ENCODE data around the gene IDH1. TPM values are rescaled to one million over a fixed set of nuclear protein-coding genes. Genes with fewer than 3 reads are reported as not detected.
A peak's percentile ranks its signal among the peaks of the same experiment; 100 is the strongest.

Gene IDH1
- total RNA-seq, 2 donors from 2014 or later: 103 to 314 TPM

GRCh38 chr2:208254118-208254870 lies 577 bp downstream of the IDH1 start:
- Histone ChIP-seq H3K9me3 (no peaks in the 10 kb centered on the region), H3K27me3 (replicated peaks; ENCODE audit: insufficient read depth) (no peaks in the 10 kb centered on the region), H3K36me3 (no peaks in the 10 kb centered on the region), H3K4me1 (replicated peaks) (peaks cover 7% of the 10 kb centered on the region), H3K4me3 (peak overlapping the region; percentile 68 to 77), H3K27ac (peak overlapping the region; percentile 58 to 82)
- intact Hi-C loops (cut with DNase I): loop anchor here (1.0 to 10.0 kb wide), 3 partner anchors 61 to 152 kb away; no protein-coding TSS in a partner anchor
- TF ChIP-seq, protein P1, sequence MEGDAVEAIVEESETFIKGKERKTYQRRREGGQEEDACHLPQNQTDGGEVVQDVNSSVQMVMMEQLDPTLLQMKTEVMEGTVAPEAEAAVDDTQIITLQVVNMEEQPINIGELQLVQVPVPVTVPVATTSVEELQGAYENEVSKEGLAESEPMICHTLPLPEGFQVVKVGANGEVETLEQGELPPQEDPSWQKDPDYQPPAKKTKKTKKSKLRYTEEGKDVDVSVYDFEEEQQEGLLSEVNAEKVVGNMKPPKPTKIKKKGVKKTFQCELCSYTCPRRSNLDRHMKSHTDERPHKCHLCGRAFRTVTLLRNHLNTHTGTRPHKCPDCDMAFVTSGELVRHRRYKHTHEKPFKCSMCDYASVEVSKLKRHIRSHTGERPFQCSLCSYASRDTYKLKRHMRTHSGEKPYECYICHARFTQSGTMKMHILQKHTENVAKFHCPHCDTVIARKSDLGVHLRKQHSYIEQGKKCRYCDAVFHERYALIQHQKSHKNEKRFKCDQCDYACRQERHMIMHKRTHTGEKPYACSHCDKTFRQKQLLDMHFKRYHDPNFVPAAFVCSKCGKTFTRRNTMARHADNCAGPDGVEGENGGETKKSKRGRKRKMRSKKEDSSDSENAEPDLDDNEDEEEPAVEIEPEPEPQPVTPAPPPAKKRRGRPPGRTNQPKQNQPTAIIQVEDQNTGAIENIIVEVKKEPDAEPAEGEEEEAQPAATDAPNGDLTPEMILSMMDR (IDR thresholded peaks at IDR 0.05): peak; percentile 62 to 86 (median 72)
- TF ChIP-seq POLR2A (IDR thresholded peaks at IDR 0.05) (no peak), POLR2AphosphoS5 (IDR thresholded peaks at IDR 0.05) (peak; percentile 6)
- under 1% methylated on average over 36 of the region's 36 CpGs for WGBS
- peak; percentile 80 for DNase-seq (ENCODE audit: low spot score)

- DNase-seq (ENCODE audit: low spot score): no peak
- whole genome bisulfite sequencing: 3% methylated on average over 7 of the region's 7 CpGs
Observed at GRCh38 chr2:208253600-208254117, 1.2 kb downstream of the IDH1 start.

DNA sequence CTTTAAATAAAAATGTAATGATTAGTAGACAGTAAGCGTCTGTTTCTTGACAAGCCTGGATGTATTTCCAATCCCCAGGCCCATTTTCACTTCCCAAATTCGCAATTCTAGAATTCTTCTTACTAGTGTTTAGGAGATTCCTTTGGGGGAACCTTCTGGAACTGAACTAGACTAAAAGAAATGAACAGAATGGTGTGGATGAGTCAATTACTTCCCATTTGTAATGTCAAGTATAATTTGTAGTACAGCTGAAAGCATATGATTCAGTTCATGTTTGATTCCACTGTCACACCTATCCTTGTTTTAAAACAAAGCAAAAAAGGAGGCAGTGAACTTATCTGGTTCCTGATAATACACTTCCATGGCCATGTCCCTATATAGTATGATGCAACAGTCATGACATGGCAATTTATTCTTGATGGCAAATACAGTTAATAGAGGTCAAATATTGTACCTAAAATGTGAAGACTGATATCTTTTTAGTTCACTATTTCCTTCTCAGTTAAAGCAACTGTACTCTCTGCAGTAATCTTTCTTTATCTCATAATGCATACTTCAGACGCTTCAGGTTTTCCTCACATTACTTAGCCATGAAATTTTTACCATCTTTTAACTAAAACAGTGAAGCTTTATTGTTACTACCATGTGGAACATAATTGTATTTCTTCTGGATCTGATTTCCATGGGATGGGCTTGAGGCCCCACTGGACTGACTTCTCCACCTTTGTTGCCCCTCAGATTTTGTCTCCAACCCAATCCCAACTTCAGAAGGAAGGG lies 2.0 kb downstream of the IDH1 start:
- Histone ChIP-seq H3K4me3 (peak overlapping the region; percentile 68 to 77), H3K9me3 (no peaks in the 10 kb centered on the region), H3K4me1 (replicated peaks) (peaks cover under 1% of the 10 kb centered on the region), H3K27ac (peak overlapping the region; percentile 58 to 82), H3K27me3 (replicated peaks; ENCODE audit: insufficient read depth) (no peaks in the 10 kb centered on the region), H3K36me3 (no peaks in the 10 kb centered on the region)
- WGBS: 53% methylated on average over 3 of the region's 3 CpGs
- no peak for DNase-seq (ENCODE audit: low spot score)
- intact Hi-C loops (cut with DNase I): loop anchor here (5.0 to 10.0 kb wide), 2 partner anchors 62 to 151 kb away; no protein-coding TSS in a partner anchor
- TF ChIP-seq, protein P1 (IDR thresholded peaks at IDR 0.05): no peak
- TF ChIP-seq POLR2A (IDR thresholded peaks at IDR 0.05): no peak
- TF ChIP-seq POLR2AphosphoS5 (IDR thresholded peaks at IDR 0.05): no peak

More at GRCh38 chr2:208253600-208254117, 1.2 kb downstream of the IDH1 start:
- Histone ChIP-seq H3K36me3 (no peaks in the 10 kb centered on the region), H3K9me3 (no peaks in the 10 kb centered on the region), H3K4me3 (peak overlapping the region; percentile 68 to 77), H3K27ac (peak overlapping the region; percentile 58 to 82), H3K27me3 (replicated peaks; ENCODE audit: insufficient read depth) (no peaks in the 10 kb centered on the region), H3K4me1 (replicated peaks) (peaks cover 7% of the 10 kb centered on the region)
- intact Hi-C loops (cut with DNase I): loop anchor here (1.0 to 10.0 kb wide), 3 partner anchors 61 to 151 kb away; no protein-coding TSS in a partner anchor
- TF ChIP-seq POLR2AphosphoS5 (IDR thresholded peaks at IDR 0.05) (no peak), POLR2A (IDR thresholded peaks at IDR 0.05) (no peak)
- TF ChIP-seq, protein P1 (IDR thresholded peaks at IDR 0.05): no peak

GRCh38 chr2:208251098-208251497 lies 3.8 kb downstream of the IDH1 start:
- Histone ChIP-seq H3K4me3 (no peak overlapping the region), H3K27ac (no peak overlapping the region), H3K4me1 (replicated peaks) (peaks cover 6% of the 10 kb centered on the region), H3K27me3 (replicated peaks; ENCODE audit: insufficient read depth) (no peaks in the 10 kb centered on the region), H3K9me3 (no peaks in the 10 kb centered on the region), H3K36me3 (no peaks in the 10 kb centered on the region)
- TF ChIP-seq POLR2A (IDR thresholded peaks at IDR 0.05) (no peak), POLR2AphosphoS5 (IDR thresholded peaks at IDR 0.05) (no peak)
- TF ChIP-seq, protein P1 (IDR thresholded peaks at IDR 0.05): no peak
- WGBS: 89% methylated on average over 4 of the region's 4 CpGs
- no peak for DNase-seq (ENCODE audit: low spot score)
- intact Hi-C loops (cut with DNase I): loop anchor here (5.0 to 10.0 kb wide), 2 partner anchors 64 to 149 kb away; no protein-coding TSS in a partner anchor

All from prostate gland (tissue), 2 donors.